Measurements from ENCODE around the gene DHX8.

GRCh38 chr17:43550754-43551153 lies 67.0 kb downstream of the DHX8 start:
- TF ChIP-seq SIN3A (IDR thresholded peaks at IDR 0.05; ENCODE audit: borderline replicate concordance, low read depth, low read length) (no peak), CTCF (IDR thresholded peaks at IDR 0.05) (no peak), POLR2AphosphoS5 (IDR thresholded peaks at IDR 0.05; ENCODE audit: low read depth, low read length) (no peak), TAF1 (IDR thresholded peaks at IDR 0.05; ENCODE audit: borderline replicate concordance, low read depth, low read length) (no peak)
- TF ChIP-seq, protein P1, sequence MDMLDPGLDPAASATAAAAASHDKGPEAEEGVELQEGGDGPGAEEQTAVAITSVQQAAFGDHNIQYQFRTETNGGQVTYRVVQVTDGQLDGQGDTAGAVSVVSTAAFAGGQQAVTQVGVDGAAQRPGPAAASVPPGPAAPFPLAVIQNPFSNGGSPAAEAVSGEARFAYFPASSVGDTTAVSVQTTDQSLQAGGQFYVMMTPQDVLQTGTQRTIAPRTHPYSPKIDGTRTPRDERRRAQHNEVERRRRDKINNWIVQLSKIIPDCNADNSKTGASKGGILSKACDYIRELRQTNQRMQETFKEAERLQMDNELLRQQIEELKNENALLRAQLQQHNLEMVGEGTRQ (IDR thresholded peaks at IDR 0.05; ENCODE audit: borderline replicate concordance, low read depth, low read length) = no peak

Data from SK-N-SH (cell line).